ENCODE results near the gene CAVIN1.

Gene CAVIN1

DNA sequence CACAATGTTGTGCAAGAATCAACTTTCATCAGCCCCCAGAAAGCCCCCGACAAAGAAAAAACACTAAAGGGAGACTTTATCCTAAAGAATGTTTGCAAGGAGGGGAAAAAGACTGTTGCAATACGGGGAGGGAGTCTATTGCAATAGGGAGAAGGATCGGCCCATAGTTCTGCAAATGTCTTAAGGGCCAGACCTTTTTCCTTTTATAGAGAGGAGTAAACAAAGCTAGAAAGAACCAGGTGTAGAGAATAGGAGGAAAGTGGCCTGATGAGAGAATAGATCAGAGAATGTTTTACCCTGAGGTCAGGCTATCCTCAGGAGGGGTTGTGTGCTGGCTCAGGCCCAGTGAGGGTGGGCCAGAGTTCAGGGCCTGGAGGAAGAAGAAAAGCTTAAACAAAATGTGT is 8.7 kb upstream of the CAVIN1 start:
- Histone ChIP-seq H3K9me3 (replicated peaks; ENCODE audit: insufficient read depth, low read length) (no peaks in the 10 kb centered on the region), H3K36me3 (replicated peaks; ENCODE audit: insufficient read depth, low read length) (no peaks in the 10 kb centered on the region), H2AFZ (ENCODE audit: low read length) (no peak overlapping the region), H3F3A (ENCODE audit: insufficient read depth, low read length) (no peaks in the 10 kb centered on the region), H3K4me2 (ENCODE audit: low read depth, low read length) (no peak overlapping the region), H3K9me2 (replicated peaks; ENCODE audit: insufficient read depth, low read length) (no peaks in the 10 kb centered on the region), H3K79me2 (ENCODE audit: low read length) (no peaks in the 10 kb centered on the region), H3K27me3 (replicated peaks; ENCODE audit: insufficient read depth, low read length) (no peaks in the 10 kb centered on the region), H3K4me3 (ENCODE audit: low read length) (no peak overlapping the region), H3K27ac (ENCODE audit: low read length) (no peak overlapping the region), H3K9ac (ENCODE audit: low read length) (no peak overlapping the region), H3K4me1 (ENCODE audit: low read length) (peaks cover 7% of the 10 kb centered on the region), H4K20me1 (ENCODE audit: insufficient read depth, low read length) (no peaks in the 10 kb centered on the region)
- no peak for DNase-seq
- TF ChIP-seq EZH2phosphoT487 (IDR thresholded peaks at IDR 0.05; ENCODE audit: low read length) (no peak), CTCF (IDR thresholded peaks at IDR 0.05; ENCODE audit: low read length) (no peak), EZH2 (optimal IDR thresholded peaks at IDR 0.05; ENCODE audit: low read depth, low read length) (no peak)

DNA sequence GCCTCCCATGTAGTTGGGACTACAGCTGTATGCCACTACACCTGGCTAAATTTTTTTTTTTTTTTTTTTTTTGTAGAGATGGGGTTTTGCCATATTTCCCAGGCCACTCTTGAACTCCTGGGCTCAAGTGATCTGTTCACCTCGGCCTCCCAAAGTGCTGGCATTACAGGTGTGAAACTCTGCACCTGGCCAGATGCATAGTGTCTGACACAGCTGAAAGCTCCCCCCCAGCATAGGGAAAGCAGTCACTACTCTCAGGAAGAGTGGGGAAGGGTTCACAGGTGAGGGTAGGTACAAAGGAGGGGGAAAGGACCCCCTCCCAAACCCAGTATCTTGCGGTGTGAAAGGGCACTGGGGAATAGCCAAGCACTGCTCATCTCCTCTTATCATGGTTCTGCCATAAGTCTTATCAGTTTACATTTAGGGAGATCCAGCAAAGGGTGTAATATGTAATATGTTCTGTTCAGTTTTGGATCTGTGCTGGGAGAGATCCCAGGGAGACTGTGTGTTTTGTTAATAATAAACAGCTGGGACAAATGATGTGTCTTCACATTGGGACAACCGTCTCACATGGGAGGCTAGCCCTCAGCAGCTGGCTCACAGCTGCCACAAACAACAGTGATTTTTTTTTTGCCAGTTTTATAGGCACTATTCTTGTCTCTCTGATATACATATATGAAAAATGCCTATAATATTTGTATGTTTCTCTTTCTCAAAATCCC is 6.8 kb upstream of the CAVIN1 start:
- Histone ChIP-seq H3K9me3 (replicated peaks; ENCODE audit: insufficient read depth, low read length) (no peaks in the 10 kb centered on the region), H3K4me1 (ENCODE audit: low read length) (peaks cover 7% of the 10 kb centered on the region), H3K9me2 (replicated peaks; ENCODE audit: insufficient read depth, low read length) (no peaks in the 10 kb centered on the region), H3K27me3 (replicated peaks; ENCODE audit: insufficient read depth, low read length) (no peaks in the 10 kb centered on the region; the same call in 1 of the 2 replicates), H3K27ac (ENCODE audit: low read length) (no peak overlapping the region), H3F3A (ENCODE audit: insufficient read depth, low read length) (no peaks in the 10 kb centered on the region), H3K79me2 (ENCODE audit: low read length) (no peaks in the 10 kb centered on the region), H3K4me2 (ENCODE audit: low read depth, low read length) (no peak overlapping the region), H4K20me1 (ENCODE audit: insufficient read depth, low read length) (no peaks in the 10 kb centered on the region), H3K9ac (ENCODE audit: low read length) (no peak overlapping the region), H2AFZ (ENCODE audit: low read length) (no peak overlapping the region), H3K4me3 (ENCODE audit: low read length) (no peak overlapping the region), H3K36me3 (replicated peaks; ENCODE audit: insufficient read depth, low read length) (no peaks in the 10 kb centered on the region)
- DNase-seq, result no peak
- TF ChIP-seq EZH2phosphoT487 (IDR thresholded peaks at IDR 0.05; ENCODE audit: low read length) (no peak), CTCF (IDR thresholded peaks at IDR 0.05; ENCODE audit: low read length) (no peak)

- H3F3A ChIP-seq (ENCODE audit: insufficient read depth, low read length), result no peaks in the 10 kb centered on the region
- H3K27me3 ChIP-seq (replicated peaks; ENCODE audit: insufficient read depth, low read length), result peaks cover 6% of the 10 kb centered on the region
- no peak overlapping the region for H3K4me3 ChIP-seq (ENCODE audit: low read length)
- H4K20me1 ChIP-seq (ENCODE audit: insufficient read depth, low read length), result no peaks in the 10 kb centered on the region
- no peaks in the 10 kb centered on the region for H3K36me3 ChIP-seq (replicated peaks; ENCODE audit: insufficient read depth, low read length)
- no peaks in the 10 kb centered on the region for H3K79me2 ChIP-seq (ENCODE audit: low read length)
- peaks cover 7% of the 10 kb centered on the region for H3K4me1 ChIP-seq (ENCODE audit: low read length)
- H2AFZ ChIP-seq (ENCODE audit: low read length), result no peak overlapping the region
- no peak overlapping the region for H3K4me2 ChIP-seq (ENCODE audit: low read depth, low read length)
- peak; percentile 46 for DNase-seq
- H3K9me2 ChIP-seq (replicated peaks; ENCODE audit: insufficient read depth, low read length), result no peaks in the 10 kb centered on the region
- TF ChIP-seq EZH2phosphoT487 (IDR thresholded peaks at IDR 0.05; ENCODE audit: low read length) (no peak), CTCF (IDR thresholded peaks at IDR 0.05; ENCODE audit: low read length) (peak; percentile 67), EZH2 (optimal IDR thresholded peaks at IDR 0.05; ENCODE audit: low read depth, low read length) (no peak)
- H3K27ac ChIP-seq (ENCODE audit: low read length), result no peak overlapping the region
- H3K9ac ChIP-seq (ENCODE audit: low read length), result no peak overlapping the region
- no peaks in the 10 kb centered on the region for H3K9me3 ChIP-seq (replicated peaks; ENCODE audit: insufficient read depth, low read length)
These were observed 5.3 kb upstream of the CAVIN1 start for GRCh38 chr17:42428141-42428944.
